GM12801 (cell line): ENCODE measurements around the gene ALG2.

ENCODE experiments used
- CTCF ChIP-seq: IDR thresholded peaks from one replicate; pipeline ENCODE4 v1.5.1; 2011; ENCODE audit warnings: control low read depth; ENCODE audit not compliant: insufficient read length; ENCODE audit errors: extremely low read depth

The ALG2 gene

GRCh38 chr9:99222416-99223270 is 901 bp upstream of the ALG2 start:
- TF ChIP-seq CTCF = no peak

- no peak for TF ChIP-seq CTCF
Observed at GRCh38 chr9:99221266-99221620, 499 bp downstream of the ALG2 start.

GRCh38 chr9:99220011-99220410 is 1.7 kb downstream of the ALG2 start:
- TF ChIP-seq CTCF = no peak

GRCh38 chr9:99216073-99216472 is 5.7 kb downstream of the ALG2 start:
- TF ChIP-seq CTCF = no peak

- TF ChIP-seq CTCF = no peak
Observed at GRCh38 chr9:99213197-99213596, 8.5 kb downstream of the ALG2 start.

GRCh38 chr9:99211746-99212145 is 10.0 kb downstream of the ALG2 start:
- TF ChIP-seq CTCF = no peak

- TF ChIP-seq CTCF = no peak
Observed at GRCh38 chr9:99210572-99210971, 11.2 kb downstream of the ALG2 start.
